Lung (tissue), 12 donors: ENCODE results near the gene RNF215. TPM values are rescaled to one million over a fixed set of nuclear protein-coding genes. Genes with fewer than 3 reads are reported as not detected.

Source experiments
- ATAC-seq: fragments of 200-7000 bp; cut with Tn5 transposase; one replicate; pipeline ENCODE4 v1.9.1; 2020; ENCODE audit warnings: moderate number of reproducible peaks; ENCODE audit not compliant: insufficient read depth, low FRiP score
- DNase-seq, 3 donors: peaks; one replicate each; pipeline ENCODE4 v3.0.0-alpha.2; 2013 to 2017
- H3K27ac ChIP-seq, 2 donors: one replicate each; pipeline ENCODE4 v1.5.1; 2013; ENCODE audit warnings: mild to moderate bottlenecking in 2 of 2, moderate library complexity in 2 of 2, control low read depth in 1 of 2, inconsistent platforms in 1 of 2, low read depth in 1 of 2, low read length in 1 of 2
- H3K27me3 ChIP-seq, 3 donors: one replicate each; pipeline ENCODE4 v1.5.1; 2013; ENCODE audit warnings: low read length in 2 of 3; ENCODE audit not compliant: control insufficient read depth in 3 of 3, insufficient read depth in 3 of 3
- H3K36me3 ChIP-seq, 4 donors: one replicate each; pipeline ENCODE4 v1.5.1; 2013; ENCODE audit warnings: low read length in 4 of 4, mild to moderate bottlenecking in 1 of 4, moderate library complexity in 1 of 4; ENCODE audit not compliant: control insufficient read depth in 4 of 4, insufficient read depth in 4 of 4
- H3K4me1 ChIP-seq, 5 donors: one replicate each; pipeline ENCODE4 v1.5.1; 2013; ENCODE audit warnings: low read length in 5 of 5, mild to moderate bottlenecking in 2 of 5, moderate library complexity in 1 of 5; ENCODE audit not compliant: control insufficient read depth in 5 of 5, insufficient read depth in 5 of 5
- H3K4me3 ChIP-seq: one replicate; pipeline ENCODE4 v1.5.1; 2013; ENCODE audit warnings: mild to moderate bottlenecking, control low read depth, moderate library complexity
- H3K9ac ChIP-seq, 2 donors: one replicate each; pipeline ENCODE4 v1.5.1; 2013; ENCODE audit warnings: low read length in 2 of 2, control low read depth in 1 of 2; ENCODE audit not compliant: insufficient read depth in 1 of 2
- H3K9me3 ChIP-seq, 4 donors: one replicate each; pipeline ENCODE4 v1.5.1; 2013; ENCODE audit warnings: low read length in 3 of 4, mild to moderate bottlenecking in 1 of 4, moderate library complexity in 1 of 4; ENCODE audit not compliant: control insufficient read depth in 4 of 4, insufficient read depth in 3 of 4
- CTCF ChIP-seq: IDR thresholded peaks from 2 replicates; pipeline ENCODE4 v1.5.1; 2012; ENCODE audit warnings: mild to moderate bottlenecking; ENCODE audit errors: control extremely low read depth, extremely low read depth
- WGBS, 2 donors: extraction: QIAGEN DNeasy Blood & Tissue Kit; methylation state at CpG; one replicate each; pipeline ENCODE4 v1.1.7; 2013; 5-methylcytosine and 5-hydroxymethylcytosine counted together
- polyA plus RNA-seq, 2 donors: library from polyadenylated mRNA; stranded (reverse); fragments of 200-250 nt; gene quantifications; one replicate each; pipeline ENCODE4 v1.2.1, GENCODE V29; 2013
- total RNA-seq, 2 donors: library from RNA; depleted of rRNA in 1 of 2; stranded (reverse); fragments of >200 nt in 1 of 2; gene quantifications; one replicate each; pipeline ENCODE4 v1.2.1, GENCODE V29; 2014 to 2021
- donor health status: control.
- donor health status: control.
- donor health status: Bipolar disorder and iron deficiency.
- donor health status: healthy.
- donor health status: DM: yes; HTN: yes; CAD: no.

Gene RNF215
- total and polyA plus RNA-seq, 4 donors = 8.5 to 19.7 (median 9.6) TPM

GRCh38 chr22:30397656-30398635, 10.7 kb upstream of the RNF215 start:
- H3K4me1 ChIP-seq = peaks cover 0 to 17% (median 2%) of the 10 kb centered on the region in 5 donors
- peak overlapping the region; percentile 4 to 77 for H3K9ac ChIP-seq
- no peak overlapping the region for H3K27ac ChIP-seq
- H3K9me3 ChIP-seq = peaks cover 0 to 2% (median 0%) of the 10 kb centered on the region in 4 donors
- DNase-seq (no peak), ATAC-seq (no peak)
- 27 to 29% methylated on average over 11 of the region's 11 CpGs for WGBS, 2 donors
- no peaks in the 10 kb centered on the region for H3K36me3 ChIP-seq
- peak overlapping the region; percentile 47 for H3K4me3 ChIP-seq
- peaks cover 0 to 3% (median 0%) of the 10 kb centered on the region in 3 donors for H3K27me3 ChIP-seq
- TF ChIP-seq CTCF = no peak

- WGBS, 2 donors = 1 to 2% methylated on average over 49 to 56 of the region's 56 CpGs
- DNase-seq = peak; percentile 49 to 70 (median 68)
- H3K9ac ChIP-seq = peak within 1 kb of the TSS; percentile 7 to 77
- peak; percentile 85 for ATAC-seq
- peaks cover 0 to 3% (median 0%) of the 10 kb centered on the region in 3 donors for H3K27me3 ChIP-seq
- TF ChIP-seq CTCF = no peak
- H3K4me3 ChIP-seq = peak within 1 kb of the TSS; percentile 66
- peaks cover 0 to 2% (median 0%) of the 10 kb centered on the region in 4 donors for H3K9me3 ChIP-seq
- no peak within 1 kb of the TSS for H3K27ac ChIP-seq
- no peaks in the 10 kb centered on the region for H3K36me3 ChIP-seq
- peaks cover 0 to 17% (median 2%) of the 10 kb centered on the region in 5 donors for H3K4me1 ChIP-seq
Measured at GRCh38 chr22:30396871-30397655, 9.9 kb upstream of the RNF215 start, which contains the start of gene SEC14L2. TSS of gene SEC14L2 (plus strand) at chr22:30397018. CDS start at chr22:30397117, 99 bp downstream.

- Histone ChIP-seq H3K27me3 (peaks cover 0 to 3% (median 0%) of the 10 kb centered on the region in 3 donors), H3K27ac (no peak overlapping the region), H3K9ac (no peak overlapping the region), H3K9me3 (peaks cover 0 to 4% (median under 1%) of the 10 kb centered on the region in 4 donors), H3K4me3 (no peak overlapping the region), H3K4me1 (peaks cover 0 to 17% (median 2%) of the 10 kb centered on the region in 5 donors), H3K36me3 (no peaks in the 10 kb centered on the region)
- no peak for TF ChIP-seq CTCF
- ATAC-seq (no peak), DNase-seq (no peak)
- 76 to 86% methylated on average over 3 of the region's 3 CpGs for WGBS, 2 donors
Measured at GRCh38 chr22:30393885-30394284, 6.7 kb upstream of the RNF215 start.
